Kidney tubule cell (primary cell): ENCODE results near the gene POLR3E.
"Not testable (repeated sequence)": the region's sequence is repeated elsewhere in the genome, so short reads cannot be mapped to it uniquely, and the experiment has no call there.

Source experiments
- DNase-seq: peaks from one replicate; pipeline ENCODE4 v3.0.0-alpha.2; 2018; ENCODE audit warnings: low spot score

Gene POLR3E

DNA sequence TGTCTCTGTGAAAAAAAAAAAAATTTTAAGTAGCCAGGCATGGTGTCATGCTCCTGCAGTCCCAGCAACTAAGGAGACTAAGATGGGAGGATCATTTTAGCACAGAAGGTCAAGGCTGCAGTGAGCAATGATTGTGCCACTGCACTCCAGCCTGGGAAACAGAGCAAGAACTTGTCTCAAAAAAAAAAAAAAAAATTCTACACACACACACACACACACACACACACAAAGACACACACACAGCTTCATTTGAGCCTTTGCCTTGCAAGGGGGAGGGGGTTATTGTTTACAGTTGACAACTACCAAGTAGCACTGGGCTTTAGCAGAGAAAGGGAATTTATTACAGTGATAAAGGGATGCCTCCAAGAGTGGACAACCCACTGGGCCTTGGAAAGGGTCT, 4.9 kb upstream of the POLR3E start:
- no peak for DNase-seq

DNA sequence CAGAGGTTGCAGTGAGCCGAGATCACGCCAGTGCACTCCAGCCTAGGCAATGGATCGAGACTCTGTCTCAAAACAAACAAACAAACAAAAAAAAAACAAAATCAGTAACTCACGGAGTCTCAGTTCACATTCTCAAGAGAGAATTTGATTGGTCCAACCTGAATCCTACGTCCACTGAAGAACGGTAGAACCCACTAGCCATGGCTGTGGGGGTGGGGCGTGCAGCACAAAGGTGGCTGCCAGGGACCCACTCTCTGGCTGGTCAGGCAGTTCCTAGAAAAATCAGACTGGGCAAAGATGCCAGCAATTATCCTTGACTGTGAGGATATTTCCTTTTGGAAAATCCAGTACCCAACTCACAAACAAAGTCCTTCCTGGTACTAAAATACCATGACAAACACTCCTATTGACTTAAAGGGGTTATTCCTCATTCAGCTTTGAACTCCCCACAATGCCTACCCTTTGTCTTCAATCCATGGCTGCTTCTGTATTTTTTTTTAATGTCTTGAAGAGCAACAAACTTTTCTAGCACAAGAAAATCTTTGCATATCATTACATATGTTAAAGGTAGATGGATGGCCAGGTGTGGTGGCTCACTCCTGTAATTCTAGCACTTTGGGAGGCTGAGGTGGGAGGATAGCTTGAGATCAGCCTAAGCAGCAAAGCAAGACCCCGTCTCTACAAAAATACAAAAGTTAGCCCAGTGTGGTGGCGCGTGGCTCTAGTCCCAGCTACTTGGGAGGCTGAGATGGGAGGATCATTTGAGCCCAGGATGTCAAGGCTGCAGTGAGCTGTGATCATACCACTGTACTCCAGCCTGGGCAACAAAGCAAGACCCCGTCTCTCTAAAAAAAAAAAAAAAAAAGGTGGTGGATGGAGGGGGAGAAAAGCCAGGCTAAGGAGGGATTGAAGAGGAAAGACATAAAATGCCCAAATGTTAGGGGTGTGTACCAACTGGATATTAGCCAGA, 3.8 kb upstream of the POLR3E start:
- no peak for DNase-seq

DNA sequence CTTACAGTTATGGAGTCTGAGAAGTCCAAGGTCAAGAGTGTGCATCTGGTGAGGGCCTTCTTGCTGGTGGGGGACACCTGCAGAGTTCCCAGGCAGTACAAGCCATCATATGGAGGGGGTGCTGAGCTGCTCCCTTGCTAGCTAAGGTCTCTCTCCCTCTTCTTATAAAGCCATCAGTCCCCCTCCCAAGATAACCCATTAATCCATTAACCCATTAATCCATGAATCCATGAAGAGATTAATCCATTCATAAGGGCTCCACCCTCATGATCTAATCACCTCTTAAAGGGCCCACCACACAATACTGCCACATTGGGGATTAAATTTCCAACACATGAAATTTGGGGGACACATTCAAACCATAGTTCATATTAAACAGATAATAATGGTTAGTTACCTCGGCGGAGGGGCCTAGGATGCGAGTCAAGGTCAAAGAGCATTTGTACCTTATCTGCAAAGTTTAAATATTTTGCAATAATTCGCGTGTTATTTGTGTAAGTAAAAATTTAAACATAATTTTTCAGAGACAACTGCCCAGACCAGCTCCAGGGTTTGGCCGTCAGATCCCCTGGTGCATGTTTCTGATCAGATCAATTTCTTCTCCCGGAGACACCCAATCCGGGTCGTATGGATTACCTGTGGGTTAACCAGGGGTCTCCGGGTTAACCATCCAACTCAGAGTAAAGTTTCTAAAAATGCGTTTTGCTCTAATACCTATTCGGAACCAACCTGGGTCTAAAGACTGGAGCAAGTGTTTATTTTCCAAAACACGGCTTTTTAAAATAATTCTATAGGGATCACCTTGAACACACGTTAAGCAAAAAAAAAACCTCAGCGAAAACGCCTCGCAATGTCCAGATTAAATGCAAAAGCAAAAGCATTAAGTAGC, 740 bp upstream of the POLR3E start:
- DNase-seq, result peak; percentile 20

DNA sequence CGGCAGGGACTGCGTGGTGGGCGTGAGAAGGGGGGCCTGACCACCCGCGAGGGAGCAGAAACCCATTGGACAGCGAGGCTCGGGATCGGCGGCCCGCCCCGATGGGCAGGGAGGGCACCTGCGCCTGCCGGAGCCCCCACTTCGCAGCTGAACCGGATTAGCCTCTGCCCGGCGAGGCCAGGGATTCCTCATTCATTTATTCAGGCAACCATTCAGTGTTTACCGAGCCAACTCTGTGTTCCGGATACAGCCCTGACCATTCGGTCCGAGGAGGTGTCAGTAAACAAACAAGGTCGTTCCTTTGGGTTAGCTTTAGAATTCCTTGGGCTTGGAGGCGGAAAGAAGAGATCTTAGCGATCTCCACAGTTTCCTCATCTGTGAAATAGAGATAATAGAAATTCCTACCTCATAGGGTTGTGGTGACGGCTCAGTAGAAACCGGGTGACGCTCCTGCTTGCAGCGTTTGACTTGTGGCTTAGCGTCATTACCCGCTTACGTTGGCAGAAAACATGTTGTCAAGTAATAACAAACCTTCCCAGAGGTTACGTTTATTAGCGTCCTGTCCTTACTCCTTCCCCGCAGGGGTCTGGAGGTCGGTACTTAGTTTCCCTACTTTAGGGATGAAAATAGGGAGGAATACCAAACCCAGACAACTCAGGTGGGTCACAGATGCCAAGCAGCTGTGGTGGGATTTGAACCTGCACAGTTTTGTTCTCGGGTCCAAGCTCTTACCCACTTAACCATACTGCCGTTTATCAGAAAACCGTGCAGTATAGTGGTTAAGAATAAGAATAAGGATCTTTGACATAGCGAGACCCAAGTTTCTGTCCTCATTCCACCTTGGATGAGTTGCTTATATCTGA, 893 bp downstream of the POLR3E start:
- peak; percentile 97 for DNase-seq

DNA sequence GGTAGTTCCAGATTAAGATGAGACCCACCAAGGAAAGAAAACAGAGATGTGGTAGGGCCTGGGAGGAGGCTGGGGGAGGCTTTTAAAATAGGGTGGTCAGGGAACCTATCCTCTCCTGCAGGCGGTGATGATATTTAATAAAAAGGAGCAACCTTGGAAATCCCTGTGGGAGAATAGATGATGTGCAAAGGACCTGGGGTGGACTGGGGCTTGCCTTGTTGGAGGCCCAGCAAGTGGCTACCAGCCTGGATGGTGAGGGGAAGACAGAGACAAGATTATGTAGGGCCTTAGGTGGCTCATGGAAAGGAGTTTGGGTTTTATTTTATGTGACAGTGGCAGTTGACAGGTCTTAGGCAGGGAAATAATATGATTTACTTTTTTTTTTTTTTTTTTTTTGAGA, 1.8 kb downstream of the POLR3E start:
- no peak for DNase-seq

DNA sequence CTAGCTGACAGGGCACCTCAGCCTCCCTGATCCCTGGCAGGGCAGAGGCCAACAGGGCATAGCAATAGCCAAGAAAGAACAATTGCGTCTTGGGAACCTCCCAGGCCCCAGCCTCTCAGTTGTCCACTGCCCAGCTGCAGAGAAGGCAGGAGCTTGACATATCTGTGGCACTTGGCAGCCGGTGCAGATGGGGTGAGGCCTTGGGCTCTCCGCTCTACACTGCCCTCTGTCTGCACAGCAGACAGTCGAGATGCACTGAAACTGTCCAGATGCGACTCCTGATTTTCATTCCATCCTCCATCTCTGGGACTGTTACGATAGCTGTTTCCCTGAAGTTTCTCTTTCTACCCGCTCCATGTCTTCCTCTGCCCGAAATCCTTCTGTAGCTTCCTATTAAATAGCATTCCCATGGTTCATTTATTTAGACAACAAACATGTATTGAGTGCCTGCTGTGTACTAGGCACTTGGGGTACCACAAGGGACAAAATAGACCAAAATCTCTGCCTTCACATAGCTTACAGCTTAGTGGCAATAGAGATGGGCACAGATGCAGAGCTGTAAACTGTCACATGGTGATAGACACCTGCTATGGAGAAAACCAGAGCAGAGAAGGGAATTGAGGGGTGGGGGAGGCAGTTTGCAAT, 3.3 kb downstream of the POLR3E start:
- DNase-seq, result peak; percentile 67

DNA sequence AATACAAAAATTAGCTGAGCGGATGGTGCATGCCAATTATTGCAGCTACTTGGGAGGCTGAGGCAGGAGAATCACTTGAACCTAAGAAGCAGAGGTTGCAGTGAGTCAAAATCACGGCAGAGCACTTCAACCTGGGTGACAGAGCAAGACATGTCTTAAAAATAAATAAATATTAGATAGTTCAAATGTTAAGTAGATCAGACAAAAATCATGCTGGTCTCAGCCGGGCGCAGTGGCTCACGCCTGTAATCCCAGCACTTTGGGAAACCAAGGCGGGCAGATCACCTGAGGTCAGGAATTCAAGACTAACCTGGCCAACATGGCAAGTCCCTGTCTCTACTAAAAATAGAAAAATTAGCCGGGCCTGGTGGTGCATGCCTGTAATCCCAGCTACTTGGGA, 4.2 kb downstream of the POLR3E start:
- DNase-seq, result not testable (repeated sequence)

DNA sequence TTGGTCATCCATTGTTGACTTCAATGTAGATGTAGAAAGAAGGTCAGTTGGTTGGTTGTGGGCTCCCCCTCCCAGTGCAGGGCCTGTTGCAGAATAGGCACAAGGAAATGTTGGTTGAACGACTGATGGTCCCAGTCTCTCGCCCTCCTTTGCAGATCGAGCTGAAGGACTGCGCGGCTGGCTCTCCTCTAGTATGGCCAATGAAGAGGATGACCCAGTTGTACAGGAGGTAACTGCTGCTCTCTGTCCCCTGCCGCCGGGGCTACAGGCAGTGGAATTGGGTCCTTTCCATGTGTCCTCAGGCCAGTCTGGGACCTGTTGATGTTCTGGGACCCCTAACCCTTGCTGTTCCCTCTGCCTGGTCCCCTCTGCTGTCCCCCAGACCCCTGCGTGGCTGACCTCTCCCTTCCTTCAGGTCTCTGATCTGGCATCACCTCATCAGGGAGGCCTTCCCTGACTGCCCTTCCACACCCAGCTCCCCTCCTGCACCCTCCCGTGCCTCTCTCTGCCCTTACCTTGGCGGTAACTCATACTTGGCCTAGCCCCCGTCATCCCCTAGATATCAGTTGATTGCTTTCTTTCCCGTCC, 5.7 kb downstream of the POLR3E start:
- no peak for DNase-seq

DNA sequence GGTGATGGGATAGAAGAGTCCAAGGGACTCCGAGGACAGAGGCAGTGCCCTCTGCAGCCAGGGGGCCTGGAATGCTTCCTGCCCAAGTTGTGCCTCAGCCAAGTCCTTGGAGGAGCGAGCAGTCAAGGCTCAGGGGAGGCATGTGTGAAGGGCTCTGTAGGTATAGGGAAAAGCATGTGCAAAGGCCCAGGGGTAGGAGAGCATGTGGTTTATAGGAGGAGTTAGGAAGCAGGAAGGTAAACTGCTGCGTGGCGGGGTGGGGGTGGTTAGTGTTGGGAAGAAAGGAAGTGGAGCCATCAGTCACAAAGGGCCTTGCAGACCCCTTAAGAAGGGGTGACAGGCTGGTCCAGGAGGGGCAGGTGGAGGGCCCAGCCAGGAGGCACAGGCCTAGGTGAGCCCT, 7.2 kb downstream of the POLR3E start:
- DNase-seq, result no peak

DNA sequence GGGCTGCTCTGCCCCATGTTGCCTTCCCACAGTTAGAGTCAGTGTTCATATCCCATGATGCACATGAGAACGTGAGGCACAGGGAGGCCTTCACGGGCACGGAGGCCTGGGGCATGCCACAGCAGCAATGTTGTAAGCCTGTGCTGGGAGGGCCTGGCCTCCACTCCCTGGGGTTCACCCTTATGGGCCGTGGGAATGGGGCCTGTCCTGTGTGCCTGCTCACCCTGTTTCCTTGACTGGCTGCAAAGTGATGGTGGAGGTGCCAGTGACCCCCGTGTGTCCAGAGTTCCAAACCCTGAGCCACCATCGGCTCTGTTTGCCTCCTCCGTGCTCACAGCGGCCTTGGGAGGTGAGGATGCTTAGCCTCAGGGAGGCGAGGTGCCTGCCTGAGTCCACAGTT, 9.6 kb downstream of the POLR3E start:
- no peak for DNase-seq

DNA sequence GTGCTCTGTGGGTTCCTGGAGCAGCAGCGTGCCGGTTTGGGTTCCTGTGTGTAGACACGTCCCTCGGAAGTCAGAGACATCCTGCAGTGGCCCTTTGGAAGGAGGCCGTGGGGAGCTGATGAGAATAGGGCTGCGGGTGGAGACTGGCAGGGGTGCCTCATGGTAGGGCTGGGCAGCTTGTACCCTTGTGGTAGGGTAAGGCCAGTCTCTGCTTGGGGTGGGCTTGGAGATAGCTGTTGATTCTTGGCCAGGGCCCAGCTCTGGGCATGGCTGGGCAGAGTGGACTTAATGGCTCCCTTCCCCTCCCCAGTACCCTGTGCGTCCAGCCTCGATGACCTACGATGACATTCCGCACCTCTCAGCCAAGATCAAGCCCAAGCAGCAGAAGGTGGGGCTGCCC, 10.6 kb downstream of the POLR3E start:
- DNase-seq, result no peak

DNA sequence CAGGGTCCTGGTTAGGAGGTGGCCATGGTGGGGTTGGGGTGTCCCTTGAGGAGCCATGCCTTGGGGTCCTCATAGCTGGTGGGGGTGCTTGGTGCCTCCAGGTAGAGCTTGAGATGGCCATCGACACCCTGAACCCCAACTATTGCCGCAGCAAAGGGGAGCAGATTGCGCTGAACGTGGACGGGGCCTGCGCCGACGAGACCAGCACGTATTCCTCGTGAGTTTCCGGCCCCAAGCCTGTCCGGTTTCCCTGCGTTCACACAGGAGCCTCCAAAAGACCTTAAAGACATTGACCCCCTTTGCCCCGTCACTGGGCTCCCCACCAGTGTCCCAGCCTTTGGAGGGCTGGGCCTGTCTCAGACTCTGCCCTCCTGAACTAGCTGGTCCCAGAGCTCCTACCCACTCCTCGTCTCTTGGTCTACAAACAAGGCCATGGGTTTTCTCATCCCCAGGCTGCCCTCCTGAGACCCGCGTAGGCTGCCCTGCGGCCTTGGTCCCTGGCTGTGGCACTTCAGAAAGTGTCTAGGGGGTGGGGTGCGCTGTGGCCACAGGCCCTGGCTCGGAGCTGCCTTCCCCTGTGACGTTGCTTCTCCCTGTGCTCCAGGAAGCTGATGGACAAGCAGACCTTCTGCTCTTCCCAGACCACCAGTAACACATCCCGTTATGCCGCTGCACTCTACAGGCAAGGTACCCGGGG, 11.8 kb downstream of the POLR3E start:
- no peak for DNase-seq

DNA sequence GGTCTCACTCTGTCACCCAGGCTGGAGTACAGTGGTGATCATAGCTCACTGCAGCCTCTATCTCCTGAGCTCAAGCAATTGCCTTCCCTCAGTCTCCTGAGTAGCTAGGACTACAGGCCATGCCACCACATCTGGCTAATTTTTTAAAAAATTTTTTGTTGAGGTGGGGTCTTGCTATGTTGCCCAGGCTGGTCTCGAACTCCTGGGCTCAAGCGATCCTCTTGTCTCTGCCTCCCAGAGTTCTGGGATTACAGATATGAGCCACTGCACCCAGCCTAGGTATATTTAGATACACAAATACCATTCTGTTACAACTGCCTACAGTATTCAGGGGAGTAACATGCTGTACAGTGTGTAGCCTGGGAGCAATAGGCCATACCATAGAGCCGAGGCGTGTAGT, 14.3 kb downstream of the POLR3E start:
- no peak for DNase-seq

DNA sequence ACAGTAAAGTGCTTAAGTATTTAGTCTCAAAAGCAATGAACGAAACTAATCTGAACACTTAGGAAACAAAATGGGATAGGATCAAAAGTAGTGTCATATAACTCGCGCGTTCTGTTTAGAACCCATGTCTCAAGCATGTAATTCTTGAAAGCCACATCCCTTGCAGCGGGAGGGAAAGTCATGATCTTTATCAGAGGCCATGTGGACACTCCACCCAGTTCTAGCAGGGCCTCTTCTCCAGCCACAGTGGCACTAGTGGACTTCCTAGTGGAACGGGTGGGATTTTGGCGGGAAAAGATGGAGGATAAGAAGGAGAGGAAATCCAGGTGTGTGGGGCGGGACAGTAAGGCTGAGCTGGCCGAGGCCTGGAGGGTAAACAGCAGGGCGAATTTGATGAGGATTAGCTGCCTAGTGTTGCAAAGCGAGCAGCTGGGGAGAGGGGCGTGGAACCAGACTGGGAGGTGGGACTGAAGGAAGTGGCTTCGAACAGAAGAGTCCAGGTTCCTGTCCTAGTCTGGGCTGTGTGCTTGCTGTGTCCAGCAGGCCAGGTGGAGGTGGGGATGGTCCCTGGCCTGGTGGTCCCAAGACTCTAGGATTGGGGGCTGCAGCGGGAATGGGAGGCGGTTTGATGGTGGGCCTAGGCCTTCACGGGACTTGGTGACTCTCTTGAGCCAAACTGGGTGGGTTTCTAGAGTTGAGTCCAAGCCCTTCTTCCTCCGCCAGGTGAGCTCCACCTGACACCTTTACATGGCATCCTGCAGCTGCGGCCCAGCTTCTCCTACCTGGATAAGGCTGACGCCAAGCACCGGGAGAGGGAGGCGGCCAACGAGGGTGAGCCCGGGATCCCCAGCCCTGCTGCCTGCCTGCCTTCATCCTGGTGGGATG, 15.9 kb downstream of the POLR3E start:
- DNase-seq, result no peak

DNA sequence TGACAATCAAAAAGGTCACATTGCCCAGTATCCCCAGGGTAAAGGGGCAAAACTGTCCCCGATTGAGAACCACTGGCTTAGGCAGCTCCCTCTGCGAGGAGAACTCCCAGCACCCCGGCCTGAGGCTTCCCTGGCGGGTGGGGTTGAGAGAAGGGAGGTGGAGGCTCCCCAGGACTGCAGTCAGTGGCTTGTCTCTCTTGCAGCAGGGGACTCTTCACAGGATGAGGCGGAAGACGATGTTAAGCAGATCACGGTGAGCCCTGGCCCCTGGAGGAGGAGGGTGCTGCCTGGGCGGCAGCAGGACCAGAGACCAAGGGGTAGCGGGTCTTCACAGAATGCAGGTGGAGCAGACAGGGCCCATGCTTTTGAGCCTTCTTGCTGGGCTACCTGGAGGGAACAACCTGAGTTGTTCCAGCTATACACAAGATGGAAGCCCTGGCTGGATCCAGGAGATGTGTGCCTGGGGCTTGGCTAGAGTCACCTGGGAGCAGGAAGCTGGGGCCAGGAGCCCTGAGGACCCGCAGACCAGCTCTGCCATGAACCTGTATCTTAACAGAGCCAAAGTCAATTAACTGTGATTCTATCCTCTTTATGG, 16.8 kb downstream of the POLR3E start:
- DNase-seq, result no peak

DNA sequence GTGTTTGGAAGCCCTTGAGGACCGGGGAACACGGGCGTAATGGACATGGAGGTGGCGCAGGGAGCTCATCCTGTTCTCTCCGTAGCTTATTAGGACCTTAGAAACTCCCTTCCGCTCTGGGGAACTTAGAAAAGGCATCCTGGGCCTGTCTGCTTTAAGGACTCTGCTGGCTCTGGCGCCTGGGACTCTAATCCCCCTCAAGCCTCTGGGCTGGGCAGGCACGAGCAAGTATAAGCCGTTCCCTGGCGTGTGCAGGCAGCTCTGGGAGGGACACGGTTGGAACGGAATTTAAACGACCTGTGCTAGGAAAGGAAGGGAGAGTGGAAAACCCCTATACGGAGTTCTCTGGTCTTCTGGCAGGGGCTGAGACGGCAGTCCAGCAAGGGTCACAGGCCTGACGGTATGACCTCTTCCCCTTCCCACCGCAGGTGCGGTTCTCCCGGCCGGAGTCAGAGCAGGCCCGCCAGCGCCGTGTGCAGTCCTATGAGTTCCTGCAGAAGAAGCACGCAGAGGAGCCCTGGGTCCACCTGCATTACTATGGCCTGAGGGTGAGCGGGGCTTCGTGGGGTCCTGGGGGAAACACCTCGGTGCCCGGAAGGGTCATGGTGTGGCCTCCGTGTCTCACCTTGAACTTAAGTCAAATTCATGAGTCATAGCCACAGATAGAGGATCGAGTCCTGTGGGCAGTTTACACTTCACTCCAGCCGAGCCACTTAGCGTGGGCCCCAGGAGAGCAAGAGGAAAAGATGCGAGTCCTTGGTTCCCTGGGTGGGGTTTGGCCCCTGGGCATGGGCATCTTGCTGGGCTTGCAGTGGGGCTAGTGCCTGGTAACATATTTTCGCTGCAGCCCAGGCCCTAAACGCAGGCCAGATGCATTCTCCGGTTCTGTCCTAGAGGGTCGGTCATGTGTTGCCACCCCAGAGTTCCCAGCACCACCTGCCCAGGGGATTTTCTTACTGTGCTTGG, 17.7 kb downstream of the POLR3E start:
- no peak for DNase-seq

DNA sequence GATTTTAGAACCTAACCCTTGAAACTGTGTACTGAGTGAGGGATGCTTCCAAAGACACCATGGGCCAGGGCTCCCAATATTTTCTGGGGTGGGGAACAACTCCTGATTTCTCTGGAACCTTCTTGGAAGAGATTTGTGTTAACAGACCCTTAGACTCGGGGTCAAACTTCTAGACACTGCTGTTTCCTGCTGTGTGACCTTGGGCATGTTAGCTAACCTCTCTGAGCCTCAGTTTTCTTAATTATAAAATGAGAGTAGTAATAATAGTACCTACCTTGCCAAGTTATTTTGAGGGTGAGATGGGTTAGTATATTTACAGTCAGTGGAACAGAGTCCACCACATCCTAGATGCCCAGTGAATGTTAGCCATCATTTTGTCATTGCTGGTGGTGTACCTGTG, 18.8 kb downstream of the POLR3E start:
- no peak for DNase-seq

DNA sequence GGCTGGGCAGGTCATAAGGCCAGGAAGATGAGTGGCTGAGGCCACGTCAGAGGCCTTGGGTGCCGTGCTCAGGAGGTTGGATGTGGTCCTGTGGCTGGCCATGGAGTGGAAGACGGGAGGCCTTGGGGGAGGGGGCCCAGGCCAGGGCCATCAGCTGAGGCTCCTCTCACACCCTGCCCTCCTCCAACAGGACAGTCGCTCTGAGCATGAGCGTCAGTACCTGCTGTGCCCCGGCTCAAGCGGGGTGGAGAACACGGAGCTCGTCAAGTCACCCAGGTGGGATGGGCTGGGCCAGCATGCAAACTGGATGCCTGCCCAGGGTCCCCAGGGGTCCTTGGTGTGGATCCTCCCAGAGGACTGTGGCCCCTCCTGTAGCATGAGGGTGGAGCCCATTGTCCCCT, 19.2 kb downstream of the POLR3E start:
- no peak for DNase-seq
